LNCAP (cell line): Measurements from ENCODE around the gene SLC4A8.

ENCODE experiments used
- CTCF ChIP-seq: fragments of 450-650 bp; IDR thresholded peaks from 2 replicates; pipeline ENCODE4 v1.5.1; 2017; ENCODE audit warnings: mild to moderate bottlenecking

Gene SLC4A8

GRCh38 chr12:51383269-51383905 lies 41.2 kb upstream of the SLC4A8 start:
- no peak for TF ChIP-seq CTCF

- no peak for TF ChIP-seq CTCF
Measured at GRCh38 chr12:51386351-51386750, 38.3 kb upstream of the SLC4A8 start.

GRCh38 chr12:51388069-51388799 lies 36.4 kb upstream of the SLC4A8 start:
- TF ChIP-seq CTCF = no peak

GRCh38 chr12:51388846-51389245 lies 35.8 kb upstream of the SLC4A8 start:
- no peak for TF ChIP-seq CTCF

GRCh38 chr12:51389302-51389999 lies 35.2 kb upstream of the SLC4A8 start:
- TF ChIP-seq CTCF = no peak

GRCh38 chr12:51390457-51390856 lies 34.2 kb upstream of the SLC4A8 start:
- TF ChIP-seq CTCF = no peak

GRCh38 chr12:51390891-51391282 lies 33.7 kb upstream of the SLC4A8 start:
- no peak for TF ChIP-seq CTCF
